Prostate gland (tissue), 2 donors: ENCODE measurements around the gene PIAS1. TPM values are rescaled to one million over a fixed set of nuclear protein-coding genes. Genes with fewer than 3 reads are reported as not detected.

Experiments used
- DNase-seq: peaks from one replicate; pipeline ENCODE4 v3.0.0-alpha.2; 2019; ENCODE audit warnings: low spot score
- H3K27ac ChIP-seq, 2 donors: fragments of 200-600 bp; sonication (generic); 2 replicates each; pipeline ENCODE4 v1.5.1; 2017 to 2019
- H3K27me3 ChIP-seq: fragments of 200-600 bp; sonication (generic); replicated peaks from 2 replicates; pipeline ENCODE4 v1.5.1; 2019; ENCODE audit not compliant: insufficient read depth
- H3K36me3 ChIP-seq, 2 donors: fragments of 200-600 bp; sonication (generic); 1 replicate in 1 of 2; 2 replicates in 1 of 2; pipeline versions ENCODE4 v1.5.1 to v1.8.1; 2017 to 2019
- H3K4me1 ChIP-seq: fragments of 200-600 bp; sonication (generic); replicated peaks from 2 replicates; pipeline ENCODE4 v1.5.1; 2019
- H3K4me3 ChIP-seq, 2 donors: fragments of 200-600 bp; sonication (generic); 2 replicates each; pipeline ENCODE4 v1.5.1; 2017 to 2019
- H3K9me3 ChIP-seq: fragments of 200-600 bp; sonication (generic); 2 replicates; pipeline ENCODE4 v1.5.1; 2017
- CTCF ChIP-seq, 4 experiments: fragments of 200-600 bp in 2 of 4; fragments of 450-650 bp in 2 of 4; sonication (generic) in 2 of 4; IDR thresholded peaks; 1 replicate in 3 of 4; 2 replicates in 1 of 4; pipeline ENCODE4 v1.5.1; 2016 to 2019; ENCODE audit warnings: antibody characterized with exemption in 4 of 4, mild to moderate bottlenecking in 2 of 4, moderate library complexity in 2 of 4
- POLR2A ChIP-seq: fragments of 450-650 bp; IDR thresholded peaks from one replicate; pipeline ENCODE4 v1.6.1; 2016; ENCODE audit warnings: antibody characterized with exemption, mild to moderate bottlenecking
- POLR2AphosphoS5 ChIP-seq: sonication (generic); formaldehyde crosslinking; IDR thresholded peaks from one replicate; pipeline ENCODE4 v1.6.1; 2017; ENCODE audit warnings: antibody characterized with exemption
- WGBS: methylation state at CpG from one replicate; pipeline ENCODE4 v1.1.5; 2018; 5-methylcytosine and 5-hydroxymethylcytosine counted together
- intact Hi-C: fragments of 100-400 bp; cut with DNase I; formaldehyde crosslinking; loops from one replicate; pipeline ENCODE4 v1.14.2; 2022
- total RNA-seq, 2 donors: library from RNA; depleted of rRNA; stranded (reverse); fragments of >200 nt; gene quantifications; one replicate each; pipeline ENCODE4 v1.1.0, GENCODE V29; 2016

The PIAS1 gene
- total RNA-seq, 2 donors from 2014 or later = 40.9 to 58.4 TPM

- peak within 1 kb of the TSS; percentile 17 to 25 for H3K4me3 ChIP-seq
- peak within 1 kb of the TSS; percentile 43 to 53 for H3K27ac ChIP-seq
- TF ChIP-seq CTCF (IDR thresholded peaks at IDR 0.05) (peak in 1 of 4 experiments; percentile 28), POLR2A (peak; percentile 34), POLR2AphosphoS5 (peak; percentile 72)
- 12% methylated on average over 15 of the region's 16 CpGs for WGBS
- DNase-seq = peak; percentile 84
- peaks cover 12% of the 10 kb centered on the region for H3K4me1 ChIP-seq
- no peaks in the 10 kb centered on the region for H3K36me3 ChIP-seq
- H3K9me3 ChIP-seq = no peaks in the 10 kb centered on the region
- intact Hi-C loops = no loop called here
- H3K27me3 ChIP-seq = no peaks in the 10 kb centered on the region
Measured at GRCh38 chr15:68204776-68205557, 150.9 kb downstream of the PIAS1 start, which contains the start of gene CALML4. Gene CALML4, minus strand, starts transcription at chr15:68205332. Its CDS starts 85 bp downstream, at chr15:68205247.

GRCh38 chr15:68205558-68205944, 151.4 kb downstream of the PIAS1 start:
- no peak for DNase-seq
- TF ChIP-seq POLR2A (no peak), POLR2AphosphoS5 (no peak), CTCF (IDR thresholded peaks at IDR 0.05) (no peak)
- Histone ChIP-seq H3K27ac (peak overlapping the region; percentile 0 to 53), H3K9me3 (no peaks in the 10 kb centered on the region), H3K36me3 (no peaks in the 10 kb centered on the region), H3K4me1 (peaks cover 6% of the 10 kb centered on the region), H3K4me3 (peak overlapping the region in 1 of 2 donors; percentile 25), H3K27me3 (no peaks in the 10 kb centered on the region)
- intact Hi-C loops = no loop called here
- WGBS = 63% methylated on average over 13 of the region's 13 CpGs

GRCh38 chr15:68205954-68206539, 151.9 kb downstream of the PIAS1 start:
- H3K4me3 ChIP-seq = no peak overlapping the region
- DNase-seq = no peak
- H3K27me3 ChIP-seq = no peaks in the 10 kb centered on the region
- peaks cover 6% of the 10 kb centered on the region for H3K4me1 ChIP-seq
- no peaks in the 10 kb centered on the region for H3K36me3 ChIP-seq
- H3K27ac ChIP-seq = peak overlapping the region; percentile 0 to 53
- no peaks in the 10 kb centered on the region for H3K9me3 ChIP-seq
- WGBS = 63% methylated on average over 14 of the region's 14 CpGs
- intact Hi-C loops = no loop called here
- no peak for TF ChIP-seq POLR2A
- TF ChIP-seq POLR2AphosphoS5 = peak; percentile 4

GRCh38 chr15:68206711-68207151, 152.6 kb downstream of the PIAS1 start:
- no peak overlapping the region for H3K4me3 ChIP-seq
- no peak for DNase-seq
- peaks cover 6% of the 10 kb centered on the region for H3K4me1 ChIP-seq
- no peak for TF ChIP-seq POLR2A
- TF ChIP-seq CTCF (IDR thresholded peaks at IDR 0.05) = no peak
- no peak for TF ChIP-seq POLR2AphosphoS5
- no peak overlapping the region for H3K27ac ChIP-seq
- H3K9me3 ChIP-seq = no peaks in the 10 kb centered on the region
- no peaks in the 10 kb centered on the region for H3K27me3 ChIP-seq
- 88% methylated on average over 12 of the region's 12 CpGs for WGBS
- H3K36me3 ChIP-seq = no peaks in the 10 kb centered on the region
- intact Hi-C loops = no loop called here

- Histone ChIP-seq H3K4me1 (peaks cover 6% of the 10 kb centered on the region), H3K27ac (no peak overlapping the region), H3K9me3 (no peaks in the 10 kb centered on the region), H3K4me3 (no peak overlapping the region), H3K36me3 (no peaks in the 10 kb centered on the region), H3K27me3 (no peaks in the 10 kb centered on the region)
- no peak for TF ChIP-seq CTCF (IDR thresholded peaks at IDR 0.05)
- DNase-seq = no peak
- intact Hi-C loops = no loop called here
- 76% methylated on average over 12 of the region's 12 CpGs for WGBS
Measured at GRCh38 chr15:68207176-68207935, 153.2 kb downstream of the PIAS1 start.
